Neural progenitor cell (in vitro differentiated cells): ENCODE data around the gene PDE6A. TPM values are rescaled to one million over a fixed set of nuclear protein-coding genes. Genes with fewer than 3 reads are reported as not detected.

Source experiments
- DNase-seq: peaks from one replicate; pipeline ENCODE4 v3.0.0-alpha.2; 2016; ENCODE audit warnings: low spot score
- H2AFZ ChIP-seq: fragments of 200-600 bp; sonication (generic); replicated peaks from 2 replicates; pipeline ENCODE4 v1.6.1; 2016; ENCODE audit warnings: antibody characterized with exemption
- H3F3A ChIP-seq: fragments of 200-600 bp; sonication (generic); 2 replicates; pipeline ENCODE4 v1.6.1; 2016; ENCODE audit warnings: antibody characterized with exemption, low read depth
- H3K27ac ChIP-seq: fragments of 200-600 bp; sonication (generic); 2 replicates; pipeline ENCODE4 v1.5.1; 2016; ENCODE audit warnings: mild to moderate bottlenecking
- H3K27me3 ChIP-seq: fragments of 200-600 bp; sonication (generic); 2 replicates; pipeline ENCODE4 v1.6.1; 2016; ENCODE audit warnings: mild to moderate bottlenecking, moderate library complexity
- H3K36me3 ChIP-seq: fragments of 200-600 bp; sonication (generic); 2 replicates; pipeline ENCODE4 v1.5.1; 2016
- H3K4me1 ChIP-seq: fragments of 200-600 bp; sonication (generic); 2 replicates; pipeline ENCODE4 v1.6.1; 2016; ENCODE audit warnings: mixed run types
- H3K4me2 ChIP-seq: fragments of 200-600 bp; sonication (generic); 2 replicates; pipeline ENCODE4 v1.6.1; 2016
- H3K4me3 ChIP-seq: fragments of 200-600 bp; sonication (generic); 2 replicates; pipeline ENCODE4 v1.5.1; 2016
- H3K79me2 ChIP-seq: fragments of 200-600 bp; sonication (generic); 2 replicates; pipeline ENCODE4 v1.6.1; 2016; ENCODE audit warnings: low read depth
- H3K9ac ChIP-seq: fragments of 200-600 bp; sonication (generic); 2 replicates; pipeline ENCODE4 v1.6.1; 2016
- H3K9me3 ChIP-seq: fragments of 200-600 bp; sonication (generic); 2 replicates; pipeline ENCODE4 v1.5.1; 2016; ENCODE audit warnings: low read depth
- H4K20me1 ChIP-seq: fragments of 200-600 bp; sonication (generic); 2 replicates; pipeline ENCODE4 v1.6.1; 2016; ENCODE audit warnings: low read depth
- H3K27ac Mint-ChIP-seq: 3 replicates; pipeline ENCODE4 v1.8.0; 2021; ENCODE audit warnings: mixed read lengths
- H3K27me3 Mint-ChIP-seq: 2 replicates; pipeline ENCODE4 v1.8.0; 2022; ENCODE audit warnings: low read depth, mild to moderate bottlenecking, inconsistent platforms, moderate library complexity, mixed read lengths; ENCODE audit not compliant: insufficient read depth
- H3K36me3 Mint-ChIP-seq: 3 replicates; pipeline ENCODE4 v1.8.0; 2021; ENCODE audit warnings: mixed read lengths
- H3K4me1 Mint-ChIP-seq: 3 replicates; pipeline ENCODE4 v1.8.0; 2021; ENCODE audit warnings: mixed read lengths
- H3K4me3 Mint-ChIP-seq: 3 replicates; pipeline ENCODE4 v1.8.0; 2021; ENCODE audit warnings: mild to moderate bottlenecking, moderate library complexity, mixed read lengths
- H3K9me3 Mint-ChIP-seq: 3 replicates; pipeline ENCODE4 v1.8.0; 2020; ENCODE audit warnings: mixed read lengths
- CTCF ChIP-seq: fragments of 200-600 bp; sonication (generic); IDR thresholded peaks from 2 replicates; pipeline ENCODE4 v1.5.1; 2017; ENCODE audit warnings: antibody characterized with exemption, mild to moderate bottlenecking
- EZH2 ChIP-seq: fragments of 200-600 bp; sonication (generic); IDR thresholded peaks from 2 replicates; pipeline ENCODE4 v1.6.1; 2017; ENCODE audit warnings: antibody characterized with exemption, mild to moderate bottlenecking, moderate library complexity
- EZH2phosphoT487 ChIP-seq: fragments of 200-600 bp; sonication (generic); IDR thresholded peaks from 2 replicates; pipeline ENCODE4 v1.6.1; 2017; ENCODE audit warnings: antibody characterized with exemption
- small RNA-seq: library from RNA; depleted of rRNA; stranded (forward); fragments of <200 nt; gene quantifications from one replicate; pipeline ENCODE3, GENCODE V24; 2015
- total RNA-seq: library from RNA; depleted of rRNA; stranded (reverse); fragments of >200 nt; gene quantifications from 2 replicates; pipeline ENCODE4 v1.2.3, GENCODE V29; 2015; ENCODE audit warnings: low replicate concordance

PDE6A gene
- total RNA-seq, 1 donor from 2014 or later: not detected

DNA sequence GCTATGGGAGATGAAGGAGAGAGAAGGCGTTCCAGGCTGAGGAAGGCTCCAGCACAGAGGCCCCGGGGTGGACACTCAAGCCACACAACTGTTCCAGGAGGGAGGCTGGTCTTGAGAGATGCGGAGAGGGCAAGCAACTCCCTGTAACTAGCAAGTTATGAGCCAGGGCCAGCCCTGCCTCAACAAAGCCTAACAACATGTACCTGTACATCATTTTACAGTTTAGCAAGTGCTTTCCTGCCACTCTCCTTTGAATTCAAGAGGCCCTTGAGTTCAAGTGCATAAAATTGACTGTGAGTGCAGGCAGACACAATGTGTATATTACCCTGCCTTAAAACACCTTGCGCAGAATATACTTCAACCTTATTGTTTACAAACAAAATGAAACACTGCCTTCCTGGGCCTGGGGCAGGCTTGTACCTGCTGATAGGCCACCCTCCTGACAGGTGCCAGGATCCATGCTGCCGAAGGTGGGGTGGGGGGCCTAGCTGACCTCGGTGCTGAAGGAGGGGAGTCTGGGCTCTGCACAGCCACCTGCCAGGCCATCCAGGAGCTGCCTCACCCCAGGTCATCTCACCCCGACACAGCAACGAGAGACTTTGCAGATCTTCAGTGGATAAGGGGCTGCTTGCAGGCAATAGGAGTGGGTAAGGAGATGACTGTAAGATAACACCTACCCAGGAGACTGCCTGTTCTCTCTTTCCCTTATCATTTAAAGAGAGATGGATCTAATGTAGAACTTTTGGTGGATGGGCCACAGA is 134.5 kb downstream of the PDE6A start:
- no peak for DNase-seq
- no peak overlapping the region for H2AFZ ChIP-seq
- H3K4me1 ChIP-seq: no peaks in the 10 kb centered on the region
- H3K79me2 ChIP-seq: no peaks in the 10 kb centered on the region
- H3K27me3 ChIP-seq: no peaks in the 10 kb centered on the region
- no peaks in the 10 kb centered on the region for H3K9me3 ChIP-seq
- TF ChIP-seq EZH2 (no peak), EZH2phosphoT487 (no peak)
- peaks cover 3% of the 10 kb centered on the region for H3K27me3 Mint-ChIP-seq
- no peak overlapping the region for H3K27ac Mint-ChIP-seq
- no peak overlapping the region for H3K4me3 ChIP-seq
- H3K4me2 ChIP-seq: no peak overlapping the region
- no peak overlapping the region for H3K27ac ChIP-seq
- H4K20me1 ChIP-seq: no peaks in the 10 kb centered on the region
- no peaks in the 10 kb centered on the region for H3K36me3 ChIP-seq
- no peaks in the 10 kb centered on the region for H3K36me3 Mint-ChIP-seq
- H3F3A ChIP-seq: no peaks in the 10 kb centered on the region
- H3K4me3 Mint-ChIP-seq: no peak overlapping the region
- H3K4me1 Mint-ChIP-seq: peaks cover 2% of the 10 kb centered on the region
- no peak overlapping the region for H3K9ac ChIP-seq
- H3K9me3 Mint-ChIP-seq: no peaks in the 10 kb centered on the region

DNA sequence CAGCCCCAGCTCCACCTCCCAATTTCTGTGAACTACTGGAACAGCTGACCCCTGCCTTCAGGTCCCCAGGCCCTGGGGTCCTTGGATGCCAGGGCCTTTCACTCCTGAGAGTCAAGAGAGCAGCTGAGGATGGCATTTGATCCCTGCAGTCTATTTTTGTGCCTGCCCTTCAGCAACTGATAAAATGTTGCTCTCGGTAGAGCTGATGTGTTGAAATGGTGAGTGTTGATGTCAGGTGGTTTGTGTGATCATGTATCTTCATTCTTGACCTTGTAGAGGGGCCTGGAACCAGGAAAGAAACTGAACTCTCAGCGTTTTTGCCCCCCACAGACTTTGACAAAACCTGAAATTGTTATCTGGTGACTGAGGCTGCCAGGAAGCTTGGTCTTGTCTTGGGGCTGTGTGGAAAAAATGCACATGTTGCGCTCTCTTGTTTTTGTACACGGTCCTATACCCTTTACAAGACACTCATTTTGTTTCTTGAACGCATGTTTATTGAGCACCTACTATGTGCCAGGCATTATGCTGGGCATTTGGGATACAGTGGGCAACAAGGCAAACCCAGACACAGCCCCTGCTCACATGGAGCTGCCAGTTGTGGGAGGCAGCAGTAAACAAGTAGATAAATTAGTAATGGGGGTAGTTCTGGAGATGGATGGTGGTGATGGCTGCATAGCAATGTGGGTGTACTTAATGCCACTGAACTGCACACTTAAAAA is 136.2 kb downstream of the PDE6A start:
- H3K4me1 Mint-ChIP-seq: peaks cover 16% of the 10 kb centered on the region
- H3K9ac ChIP-seq: no peak overlapping the region
- no peak for DNase-seq
- H3K79me2 ChIP-seq: no peaks in the 10 kb centered on the region
- no peak overlapping the region for H3K27ac ChIP-seq
- H3K4me3 ChIP-seq: no peak overlapping the region
- no peaks in the 10 kb centered on the region for H3K4me1 ChIP-seq
- peaks cover 3% of the 10 kb centered on the region for H3K27me3 Mint-ChIP-seq
- H3K36me3 ChIP-seq: no peaks in the 10 kb centered on the region
- no peak for TF ChIP-seq CTCF
- TF ChIP-seq EZH2: no peak
- no peak for TF ChIP-seq EZH2phosphoT487
- no peak overlapping the region for H3K27ac Mint-ChIP-seq
- H2AFZ ChIP-seq: no peak overlapping the region
- H3F3A ChIP-seq: no peaks in the 10 kb centered on the region
- H3K9me3 Mint-ChIP-seq: no peaks in the 10 kb centered on the region
- no peaks in the 10 kb centered on the region for H3K36me3 Mint-ChIP-seq
- no peaks in the 10 kb centered on the region for H3K27me3 ChIP-seq
- H3K4me2 ChIP-seq: no peak overlapping the region
- H3K9me3 ChIP-seq: no peaks in the 10 kb centered on the region
- no peaks in the 10 kb centered on the region for H4K20me1 ChIP-seq
- H3K4me3 Mint-ChIP-seq: no peak overlapping the region

Small RNA genes within 50 kb of the gene (small RNA-seq; reads per million reads assigned to genes)
- not detected for gene RF00019

Other genes starting within 250 kb of the PDE6A start
- 0.36 and 0.71 TPM in 2 replicates for gene PPARGC1B, start 214.5 kb downstream of the PDE6A start, total RNA-seq
- gene SLC26A2, start 16.0 kb upstream of the PDE6A start, total RNA-seq: 14.0 and 20.1 TPM in 2 replicates
- gene TIGD6, start 55.9 kb upstream of the PDE6A start, total RNA-seq: 4.1 and 4.7 TPM in 2 replicates
- 23.1 and 31.3 TPM in 2 replicates for gene HMGXB3, start 55.9 kb upstream of the PDE6A start, total RNA-seq
- gene CSF1R, start 141.8 kb upstream of the PDE6A start, total RNA-seq: not detected in 2 replicates
- 8.9 and 16.6 TPM in 2 replicates for gene PDGFRB, start 211.1 kb upstream of the PDE6A start, total RNA-seq
- not detected in 2 replicates for gene CDX1, start 222.0 kb upstream of the PDE6A start, total RNA-seq
- gene SLC6A7, start 245.3 kb upstream of the PDE6A start, total RNA-seq: not detected in 2 replicates